GM19328 (cell line): ENCODE measurements around the gene SCAND1.

Source experiments
- ATAC-seq: cut with Tn5 transposase; IDR thresholded peaks from one replicate; pipeline ENCODE4 v1.9.1; 2021; ENCODE audit warnings: mild to moderate bottlenecking, moderate library complexity; ENCODE audit not compliant: unreplicated experiment

Gene SCAND1

DNA sequence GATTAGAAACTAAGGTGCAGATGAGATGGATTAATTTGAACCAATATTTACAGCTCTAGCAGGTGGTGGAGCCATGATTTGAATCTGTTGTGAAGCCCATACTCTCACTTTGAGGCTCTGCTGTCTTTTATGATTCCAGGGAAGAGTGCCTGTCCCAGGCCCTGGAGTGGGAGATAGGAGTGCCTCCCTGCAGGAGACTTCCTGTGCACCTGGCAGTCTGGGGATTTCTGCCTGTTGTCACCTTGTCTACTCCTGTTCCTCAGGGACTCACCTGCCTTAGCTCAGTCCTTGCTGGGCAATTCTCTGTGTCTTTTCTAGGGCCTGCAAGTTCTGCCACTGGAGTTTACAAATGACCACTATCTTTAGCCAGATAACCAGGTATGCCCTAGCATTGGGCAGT, 46.3 kb downstream of the SCAND1 start:
- ATAC-seq: no peak

DNA sequence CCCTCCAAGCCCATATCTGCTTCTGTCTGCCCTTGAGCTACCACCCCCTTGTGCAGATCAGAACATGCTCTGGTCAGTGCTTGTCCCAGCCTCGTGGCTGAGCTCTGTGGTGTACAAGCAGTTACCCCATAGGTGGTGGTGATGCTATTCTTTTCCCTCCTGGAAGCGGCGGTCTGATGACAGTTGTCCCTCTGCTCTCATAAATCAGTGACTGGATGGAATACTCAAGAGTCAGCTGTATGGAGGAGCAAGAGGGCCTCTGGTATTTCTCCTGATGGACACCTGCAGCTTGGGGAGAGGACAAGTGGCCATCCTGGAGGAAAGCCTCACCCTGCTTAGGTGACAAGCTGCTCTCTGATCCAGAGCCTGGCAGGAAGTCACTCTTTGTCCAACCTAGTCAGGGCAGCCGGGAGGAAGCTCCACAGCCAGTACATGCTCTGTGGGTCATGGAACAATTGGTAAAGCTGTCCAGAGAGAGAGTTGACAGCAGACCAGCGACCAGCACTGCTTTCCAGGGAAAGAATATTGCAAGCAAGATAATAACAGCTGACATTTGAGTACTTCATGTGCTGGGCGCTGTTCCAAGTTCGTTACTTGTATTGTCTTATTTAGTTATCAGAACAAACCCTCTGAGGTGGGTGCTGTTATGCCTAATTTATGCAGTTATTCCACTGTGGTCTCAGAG, 47.1 kb downstream of the SCAND1 start:
- no peak for ATAC-seq

DNA sequence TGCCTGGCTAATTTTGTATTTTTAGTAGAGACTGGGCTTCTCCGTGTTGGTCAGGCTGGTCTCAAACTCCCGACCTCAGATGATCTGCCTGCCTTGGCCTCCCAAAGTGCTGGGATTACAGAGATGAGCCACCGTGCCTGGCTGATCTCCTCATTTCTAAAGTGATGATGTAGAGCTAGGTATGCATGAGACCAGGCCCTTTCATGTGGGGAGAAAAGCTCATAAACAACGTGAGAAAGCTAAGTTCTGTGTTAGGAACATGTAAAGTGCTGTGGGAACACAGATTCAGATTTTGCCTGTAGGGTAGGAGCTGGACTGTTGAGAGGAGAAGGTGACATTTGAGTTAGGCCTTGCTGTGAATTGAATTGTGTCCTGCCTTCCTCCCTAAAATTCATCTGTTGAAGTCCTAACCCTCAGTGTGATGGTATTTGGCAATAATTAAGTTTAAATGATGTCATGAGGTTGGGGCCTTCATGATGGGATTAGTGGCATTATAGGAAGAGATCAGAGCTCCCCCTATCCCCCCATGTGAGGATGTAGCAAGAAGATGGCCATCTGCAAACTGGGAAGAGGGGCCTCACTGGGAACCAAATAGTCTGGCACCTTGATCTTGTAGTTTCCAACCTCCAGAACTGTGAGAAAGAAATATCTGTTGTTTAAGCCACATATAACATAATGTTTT, 49.2 kb downstream of the SCAND1 start:
- no peak for ATAC-seq

DNA sequence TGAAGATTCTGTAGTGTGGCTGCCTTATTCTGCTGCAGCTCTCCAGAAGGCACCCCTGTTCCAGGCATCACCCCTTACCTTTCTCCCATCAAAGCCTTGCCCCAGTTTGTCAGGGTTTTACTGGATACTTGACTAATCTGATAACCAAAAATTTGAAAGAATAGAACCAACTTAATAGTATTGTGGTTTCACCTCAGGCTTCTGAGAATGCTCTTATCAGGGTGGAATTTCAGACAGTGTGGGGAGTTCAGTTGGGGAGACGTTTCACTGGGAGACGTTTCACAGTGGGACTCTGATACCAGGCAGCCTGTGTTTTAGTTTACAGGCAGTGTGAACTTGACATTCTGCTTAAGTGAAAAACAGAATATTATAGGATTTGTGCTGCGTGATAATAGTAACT, 50.5 kb downstream of the SCAND1 start:
- ATAC-seq: no peak
